HG03432 (cell line): Measurements from ENCODE around the gene NDST3.

ENCODE experiments used
- ATAC-seq: cut with Tn5 transposase; IDR thresholded peaks from one replicate; pipeline ENCODE4 v1.9.1; 2021; ENCODE audit warnings: mild to moderate bottlenecking, moderate library complexity; ENCODE audit not compliant: unreplicated experiment

NDST3 gene

DNA sequence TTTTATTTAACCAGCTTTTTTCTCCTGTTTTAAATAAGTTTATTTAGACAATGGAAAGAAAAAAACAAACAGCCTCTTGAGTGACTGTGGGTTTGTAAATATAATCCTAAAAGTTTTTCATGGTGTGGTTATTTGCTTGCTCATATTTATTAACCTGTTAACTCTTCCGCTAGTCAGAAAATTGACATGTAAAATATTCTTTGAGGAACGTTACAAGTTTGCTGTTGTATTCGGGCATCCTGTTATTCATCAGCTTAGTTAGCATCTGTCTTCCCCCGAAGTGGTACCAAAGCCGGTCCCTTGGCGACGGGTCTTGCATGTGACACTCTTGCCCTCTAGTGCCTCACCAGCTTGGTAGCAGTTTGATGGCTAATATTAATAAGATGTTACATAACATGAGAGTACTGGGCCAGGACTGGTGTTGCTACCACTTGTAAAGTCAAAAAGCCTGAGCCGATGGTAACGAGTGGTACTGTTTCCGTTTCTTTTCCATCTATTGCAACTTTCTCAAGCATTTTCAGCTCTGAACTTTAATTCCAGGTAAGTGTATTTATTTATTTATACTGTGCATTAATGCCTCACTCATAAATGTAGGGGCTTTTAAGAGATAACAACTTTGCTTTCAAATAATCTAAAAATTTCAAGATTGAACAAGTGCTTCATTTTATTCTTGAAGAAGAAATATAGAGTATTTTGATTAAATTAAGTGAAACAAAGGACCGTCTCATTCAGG, at the start of gene NDST3:
TSS of gene NDST3 (plus strand) at position 434 of the 733 bp plus-strand sequence. CDS start 19,425 bp downstream, outside the sequence.
- peak; percentile 75 for ATAC-seq

DNA sequence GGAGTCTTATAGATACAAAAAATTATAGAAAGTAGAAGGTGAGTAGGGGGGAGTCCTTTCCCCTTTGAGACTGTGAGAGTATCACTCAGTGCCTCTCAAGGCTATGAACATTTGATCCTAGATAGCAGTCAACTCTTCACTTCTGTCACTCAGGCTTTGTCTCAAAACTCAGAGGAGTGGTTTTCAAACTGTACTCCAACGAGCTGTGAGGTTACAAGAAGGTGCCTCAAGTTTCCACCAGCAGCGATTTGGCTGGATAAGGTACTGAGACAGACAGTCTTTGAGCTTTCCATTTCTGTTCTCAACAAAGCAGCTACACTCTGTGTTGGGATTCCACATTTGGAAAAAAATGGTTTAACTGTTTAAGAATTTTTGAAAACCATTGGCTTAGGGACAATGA, 48.0 kb upstream of the NDST3 start:
- no peak for ATAC-seq

DNA sequence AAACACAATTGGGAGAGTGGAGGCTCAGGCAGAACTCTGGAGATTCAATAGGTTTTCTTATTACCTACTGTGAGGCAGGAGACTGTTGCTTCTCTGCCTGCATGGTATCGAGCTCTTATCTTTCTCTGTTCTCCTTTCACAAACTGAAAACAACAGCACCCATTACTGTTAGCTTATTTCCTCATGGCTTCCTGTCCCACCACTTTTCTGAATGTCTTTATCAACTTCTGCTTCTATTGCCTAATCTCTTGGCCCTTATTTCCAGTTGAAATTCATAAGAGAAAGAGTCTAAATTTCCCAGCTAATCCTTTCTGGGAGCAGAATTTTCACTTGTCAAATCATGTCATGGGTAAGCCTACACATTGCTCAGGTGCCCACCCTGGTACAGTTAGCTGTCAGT, 46.8 kb upstream of the NDST3 start:
- no peak for ATAC-seq

DNA sequence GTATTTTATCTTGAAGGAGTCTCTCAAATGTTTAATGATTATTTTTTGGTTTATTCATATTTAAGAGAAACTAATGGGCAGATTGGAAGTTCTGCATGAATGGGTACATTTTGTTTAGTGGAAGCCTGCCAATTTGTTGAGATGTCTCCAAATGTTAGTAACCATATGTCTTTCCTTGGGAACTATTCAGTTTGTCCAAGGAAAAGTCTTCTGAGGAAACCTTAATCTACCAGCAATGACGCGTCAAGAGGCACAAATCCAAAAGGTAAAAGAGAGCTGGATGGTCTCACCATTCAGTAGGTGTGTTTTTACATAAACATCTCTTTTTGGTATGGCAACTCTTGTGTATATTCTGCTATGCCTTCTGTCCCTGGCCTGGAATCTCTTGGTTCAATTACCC, 37.4 kb upstream of the NDST3 start:
- ATAC-seq, result no peak

DNA sequence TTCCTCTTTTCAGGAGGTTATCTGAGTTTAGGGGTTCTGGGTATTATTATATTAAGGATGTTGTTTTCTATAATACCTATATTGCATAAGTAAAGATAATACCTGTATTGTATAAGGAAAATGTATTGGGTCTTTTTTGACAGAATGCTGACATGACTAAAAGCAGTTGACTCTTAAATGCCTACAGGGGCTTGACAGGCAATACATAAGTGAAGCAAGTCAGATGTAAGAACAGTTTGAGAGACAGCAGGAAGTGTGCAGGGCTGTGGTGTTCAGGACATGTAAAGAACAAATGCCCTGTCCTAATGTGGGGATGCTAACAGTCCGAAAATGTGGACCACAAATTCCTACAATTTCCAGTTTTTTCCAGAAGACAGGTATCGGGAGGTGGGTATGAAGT, 30.2 kb upstream of the NDST3 start:
- no peak for ATAC-seq

DNA sequence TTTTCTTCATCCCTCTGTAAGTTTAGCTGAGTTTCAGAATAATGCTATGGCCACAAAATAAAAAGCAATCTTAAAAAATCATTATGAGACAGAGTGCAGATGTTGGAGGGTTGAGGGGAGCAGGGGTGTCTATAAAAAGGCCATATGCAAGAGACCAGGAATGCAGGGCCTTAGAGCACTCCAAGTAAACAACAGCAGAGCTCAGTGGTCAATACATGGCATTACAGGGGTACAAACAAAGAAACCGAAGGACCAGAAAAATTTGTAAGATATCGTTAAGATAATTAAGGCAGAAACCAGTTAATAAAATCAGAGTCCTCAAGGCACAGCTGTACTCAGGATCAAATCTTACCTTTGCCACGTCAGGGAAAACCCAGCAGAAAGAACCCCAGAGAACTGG, 28.4 kb upstream of the NDST3 start:
- no peak for ATAC-seq

DNA sequence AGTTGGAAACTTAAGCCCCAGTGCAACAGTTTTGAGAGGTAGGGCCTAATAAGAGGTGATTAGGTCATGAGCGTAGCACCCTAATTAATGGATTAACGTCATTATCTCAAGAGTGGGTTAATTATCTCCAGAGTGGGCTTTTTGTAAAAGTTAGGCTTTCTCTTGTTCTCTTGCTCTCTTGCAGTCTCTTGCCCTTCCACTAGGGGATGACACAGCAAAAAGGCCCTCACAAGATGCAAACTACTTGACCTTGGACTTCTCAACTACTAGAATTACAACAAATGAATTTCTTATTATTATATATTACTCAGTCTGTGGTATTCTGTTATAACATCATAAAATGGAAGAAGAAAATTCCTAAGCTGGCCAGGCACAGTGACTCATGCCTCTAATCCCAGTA, 22.1 kb upstream of the NDST3 start:
- no peak for ATAC-seq

DNA sequence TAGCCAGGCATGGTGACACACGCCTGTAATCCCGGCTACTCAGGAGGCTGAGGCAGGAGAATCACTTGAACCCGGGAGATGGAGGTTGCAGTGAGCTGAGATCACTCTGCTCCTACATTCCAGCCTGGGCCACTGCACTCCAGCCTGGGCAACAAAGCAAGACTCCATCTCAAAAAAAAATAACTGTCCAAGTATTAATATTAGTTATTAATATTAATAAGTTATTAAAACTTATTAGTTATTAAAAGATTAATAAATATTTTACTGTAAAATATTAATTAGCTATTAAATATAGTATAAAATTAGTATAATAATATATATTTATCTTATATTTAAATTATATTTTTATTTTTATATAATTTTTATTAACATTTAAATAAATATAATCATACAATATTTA, 19.5 kb upstream of the NDST3 start:
- no peak for ATAC-seq

DNA sequence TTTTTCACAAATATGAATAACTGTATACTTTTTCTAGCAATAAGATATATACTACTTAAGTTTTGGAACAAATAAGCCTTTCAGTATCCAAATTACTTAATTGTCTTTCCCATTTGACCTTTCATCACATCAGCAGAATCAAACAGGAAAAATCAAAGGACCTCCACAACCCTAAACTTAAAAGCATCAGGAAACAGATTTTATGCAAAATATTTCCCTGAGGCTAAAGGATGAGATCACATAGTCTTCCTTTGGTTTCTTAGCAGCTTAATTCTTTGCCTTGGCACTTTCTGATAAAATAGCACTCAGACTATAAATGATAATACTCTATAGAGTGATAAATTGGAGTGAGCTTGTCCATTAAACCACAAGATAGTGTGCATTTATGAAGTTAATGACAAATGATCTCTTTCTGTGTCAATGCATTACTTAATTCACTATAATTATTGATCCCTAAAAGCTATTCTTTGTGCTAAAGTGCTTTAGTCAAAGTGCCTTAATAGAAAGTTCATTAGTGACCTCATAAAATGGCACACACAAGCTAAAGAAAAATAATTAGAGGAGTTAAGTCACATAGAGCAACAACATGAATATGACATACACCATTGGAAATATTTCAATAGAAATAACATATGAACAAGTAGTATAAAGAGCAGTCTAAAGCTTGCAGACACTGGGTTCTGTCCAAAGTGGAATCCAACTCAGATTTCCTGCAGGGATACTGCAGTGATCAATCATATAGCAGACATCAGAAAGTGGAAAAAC, 15.7 kb upstream of the NDST3 start:
- no peak for ATAC-seq

DNA sequence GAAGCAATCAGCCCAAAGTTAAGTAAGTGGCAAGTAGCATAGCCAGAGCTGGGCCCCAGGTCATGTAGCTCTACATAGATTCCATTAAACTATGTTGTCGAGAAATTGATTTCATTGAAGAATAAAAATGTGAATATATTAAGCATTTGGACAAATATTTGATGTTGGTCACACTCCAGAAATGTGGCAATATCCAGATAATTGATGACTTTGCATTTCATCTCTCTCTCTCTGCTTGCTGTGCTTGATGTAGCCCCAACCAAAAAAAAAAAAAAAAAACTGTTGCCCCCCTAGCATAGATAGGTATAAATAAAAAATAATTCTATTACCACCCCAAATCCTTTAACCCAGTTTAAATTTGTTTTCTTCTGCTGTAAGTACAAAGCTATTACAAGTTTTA, 7.5 kb upstream of the NDST3 start:
- no peak for ATAC-seq

DNA sequence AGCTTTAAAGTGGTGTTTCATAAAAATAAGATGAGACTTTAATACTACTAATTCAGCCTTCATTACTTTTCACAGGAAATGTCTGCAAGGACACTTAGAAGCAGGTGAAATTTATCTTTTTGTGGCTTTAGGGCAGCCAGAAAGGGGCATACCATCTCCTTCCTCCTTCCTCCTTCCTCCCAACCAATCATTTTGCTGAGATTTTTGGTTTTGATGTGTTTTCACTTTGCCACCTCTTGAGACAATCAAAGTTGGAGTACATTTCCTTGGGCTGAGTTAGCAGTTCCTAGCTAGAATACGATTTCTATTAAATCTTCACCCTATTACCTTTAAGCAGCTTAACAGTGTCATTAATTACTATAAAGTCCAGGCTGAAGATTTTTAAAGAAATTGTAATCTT, 5.1 kb upstream of the NDST3 start:
- ATAC-seq, result no peak

DNA sequence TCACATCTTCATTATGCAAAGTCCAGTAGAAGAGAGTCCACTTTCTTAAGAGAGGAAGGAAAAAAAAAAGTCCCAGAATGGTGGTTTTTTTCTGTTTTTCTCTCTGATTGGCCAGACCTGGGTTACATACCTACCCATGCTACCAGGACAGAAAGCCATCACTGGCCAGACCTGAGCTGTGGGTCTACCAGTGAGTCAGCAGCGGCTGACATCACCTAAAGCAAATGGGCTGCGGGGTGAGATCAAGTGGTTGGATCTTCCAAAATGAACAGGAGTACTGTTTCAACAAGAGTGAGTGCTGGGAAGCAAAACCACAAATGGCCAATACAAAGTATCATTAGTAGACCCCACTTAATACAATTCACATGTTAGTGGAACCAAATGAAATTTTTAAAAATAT, 1.6 kb upstream of the NDST3 start:
- no peak for ATAC-seq

DNA sequence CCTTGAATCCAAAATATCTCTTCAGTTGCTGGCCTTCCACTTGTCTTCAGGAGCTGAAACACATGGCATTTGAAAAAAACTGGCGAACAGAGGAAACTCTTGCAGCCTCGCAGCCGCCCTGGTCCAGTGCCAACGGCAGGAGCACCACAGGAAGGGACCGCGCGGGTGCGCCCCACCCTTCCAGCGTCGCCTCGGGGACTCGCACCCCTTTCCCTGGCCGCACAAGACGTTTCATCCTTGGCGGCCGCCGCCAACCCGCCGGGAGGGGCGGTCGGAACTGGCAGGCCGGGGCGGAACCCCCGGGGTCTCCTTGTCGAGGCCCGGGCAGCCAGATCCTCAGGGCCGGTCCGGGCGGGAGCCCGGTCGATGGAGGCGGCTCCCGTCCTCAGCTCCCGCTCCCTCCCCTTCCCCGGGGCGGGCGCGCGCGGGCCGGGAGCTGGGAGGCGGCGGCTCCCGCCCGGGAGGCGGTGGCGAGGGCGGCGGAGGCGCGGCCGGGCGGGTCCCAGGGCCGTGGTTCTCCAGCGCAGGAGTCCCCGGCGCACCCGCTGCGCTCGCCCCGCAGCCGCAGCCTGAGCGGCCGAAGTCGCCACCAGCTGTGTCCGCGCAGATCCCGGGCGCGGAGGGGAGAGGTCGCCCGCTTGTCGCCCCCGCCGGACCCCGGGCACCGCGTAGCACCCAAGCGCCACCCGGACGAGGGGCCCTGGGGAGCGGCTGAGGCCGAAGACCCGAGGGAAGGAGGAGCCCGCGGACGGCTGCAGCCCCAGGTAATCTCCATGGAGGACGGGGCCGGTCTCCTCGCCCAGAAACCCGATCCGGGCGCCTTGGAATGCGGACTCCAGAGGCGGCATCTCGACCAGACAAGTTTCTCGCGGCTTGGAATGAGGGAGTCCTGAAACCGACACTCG, 886 bp upstream of the NDST3 start:
- peak; percentile 33 for ATAC-seq

DNA sequence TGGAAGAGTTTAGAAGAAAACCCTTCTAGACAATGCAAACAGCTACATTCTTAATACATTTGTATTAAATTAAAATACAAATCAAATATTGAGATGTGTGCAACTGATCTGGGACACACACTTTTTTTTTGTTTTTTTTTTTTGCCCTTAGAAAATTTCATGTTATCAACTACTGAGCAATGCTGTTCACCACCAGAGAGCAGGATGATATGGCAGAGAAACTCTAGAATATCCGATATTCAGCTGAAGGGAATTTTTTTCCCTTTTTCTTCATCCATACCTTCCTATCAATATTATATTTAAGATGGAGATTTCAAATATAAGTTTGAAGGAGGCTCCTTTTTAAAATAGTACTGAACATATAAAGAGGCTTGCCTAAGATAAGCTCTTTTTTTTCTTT, 1.0 kb downstream of the NDST3 start:
- no peak for ATAC-seq

DNA sequence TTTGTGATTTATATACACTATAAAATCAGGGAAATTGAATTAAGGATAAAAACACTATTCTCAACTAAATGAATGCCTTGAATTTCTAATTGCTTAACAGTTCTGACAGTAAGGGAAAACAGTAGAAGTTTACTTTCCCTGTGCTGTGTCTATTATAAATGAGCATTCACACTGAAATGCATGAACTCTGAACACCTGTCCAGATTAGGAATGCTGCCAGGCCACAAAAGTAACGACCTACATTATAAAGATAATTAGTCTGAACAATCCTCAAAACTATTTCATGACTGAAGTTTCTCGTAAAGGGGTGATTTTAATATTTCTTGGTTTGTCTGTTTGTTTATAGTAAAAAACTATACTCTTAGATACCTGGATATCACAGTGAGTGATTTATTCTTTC, 2.0 kb downstream of the NDST3 start:
- ATAC-seq, result no peak

DNA sequence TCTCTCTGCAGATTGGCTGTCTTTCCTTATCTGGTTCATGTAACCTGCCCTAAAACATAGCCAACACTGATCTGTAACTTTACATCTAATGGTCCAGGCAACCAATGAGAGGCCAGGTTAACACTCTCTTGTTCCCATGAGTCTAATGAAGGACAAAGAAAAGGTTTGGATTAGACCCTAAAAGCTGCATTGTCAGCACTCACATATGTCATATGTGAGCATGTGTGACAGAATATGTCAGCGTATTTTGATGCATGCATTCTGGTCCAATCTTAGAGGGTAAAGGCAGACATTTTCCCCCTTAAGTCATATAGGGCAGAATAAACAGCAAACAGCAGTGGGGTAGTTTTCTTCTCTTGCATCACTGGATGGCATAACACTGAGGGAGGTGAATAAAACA, 3.7 kb downstream of the NDST3 start:
- ATAC-seq, result no peak

DNA sequence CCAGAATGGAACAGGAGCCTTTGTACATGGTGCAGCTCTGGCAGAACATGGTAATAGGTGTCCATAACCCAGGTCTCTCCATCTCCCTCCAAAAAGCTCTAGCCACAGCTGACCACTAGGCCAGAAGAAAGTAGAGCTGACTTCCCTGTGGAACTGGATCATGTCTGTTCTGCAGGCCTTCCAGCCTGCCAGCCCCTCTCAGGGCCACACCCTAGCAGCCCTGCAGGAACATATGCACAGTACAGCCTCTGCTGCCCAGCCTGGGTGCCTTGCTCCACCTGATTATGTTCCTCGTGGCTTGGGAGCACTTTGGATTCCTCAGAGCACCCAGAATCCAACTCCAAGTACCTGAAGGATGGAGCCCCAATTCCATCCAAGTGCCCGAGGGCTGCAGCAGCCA, 12.0 kb downstream of the NDST3 start:
- ATAC-seq, result no peak

DNA sequence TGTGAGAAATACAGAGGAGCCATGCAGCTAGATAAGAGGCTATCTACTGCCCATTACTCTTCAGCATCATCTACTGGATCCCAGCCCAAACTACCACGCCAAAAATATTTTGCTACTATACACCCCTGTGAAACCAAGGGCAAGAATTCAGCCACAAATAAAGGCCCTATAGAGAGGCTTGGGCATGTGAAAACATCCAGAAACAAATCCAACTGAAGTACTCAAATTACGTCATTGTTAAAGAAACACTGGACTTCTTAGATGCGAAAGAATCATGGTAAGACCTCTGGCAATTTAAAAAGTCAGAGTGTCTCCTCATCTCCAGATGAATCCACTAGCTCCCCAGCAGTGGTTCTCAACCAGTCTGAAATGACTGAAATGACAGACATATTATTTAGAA, 12.8 kb downstream of the NDST3 start:
- ATAC-seq, result no peak

DNA sequence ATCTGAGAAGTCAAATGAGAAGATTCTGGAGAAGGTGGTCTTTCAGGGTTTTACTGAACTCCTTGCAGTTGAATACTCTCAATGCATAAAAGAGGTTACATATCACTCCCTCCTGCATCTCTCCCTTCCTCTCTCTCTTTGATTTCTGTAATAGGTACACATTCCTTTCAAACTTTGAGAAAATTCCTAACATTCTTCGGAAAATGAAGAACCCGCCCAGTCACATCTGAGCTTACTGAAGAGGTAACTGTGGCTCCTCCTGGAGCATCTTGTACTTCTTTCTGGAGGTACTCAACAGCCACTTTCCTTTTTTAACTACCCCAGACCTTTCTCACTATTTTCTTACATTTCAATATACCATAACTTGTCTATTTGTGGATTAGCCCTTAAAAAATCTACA, 24.7 kb downstream of the NDST3 start:
- ATAC-seq, result no peak

DNA sequence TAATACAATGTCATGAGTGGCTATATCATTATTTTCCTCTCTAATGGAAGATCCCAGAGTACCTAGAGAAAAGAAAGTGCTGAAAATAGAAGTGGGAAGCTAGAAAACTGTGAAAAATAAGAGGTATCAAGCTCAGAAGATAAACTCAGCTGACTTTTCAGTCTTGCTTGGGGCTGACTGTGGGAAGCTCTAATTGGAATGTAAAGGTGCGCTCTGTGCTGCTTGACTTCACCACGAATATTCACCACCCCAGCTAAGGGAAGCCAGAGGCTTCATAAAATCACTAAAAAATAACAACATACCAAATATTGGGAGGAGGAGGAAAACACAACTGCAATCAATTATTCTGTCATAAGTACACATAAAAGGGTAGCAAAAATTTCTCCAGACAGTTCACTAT, 25.1 kb downstream of the NDST3 start:
- no peak for ATAC-seq

DNA sequence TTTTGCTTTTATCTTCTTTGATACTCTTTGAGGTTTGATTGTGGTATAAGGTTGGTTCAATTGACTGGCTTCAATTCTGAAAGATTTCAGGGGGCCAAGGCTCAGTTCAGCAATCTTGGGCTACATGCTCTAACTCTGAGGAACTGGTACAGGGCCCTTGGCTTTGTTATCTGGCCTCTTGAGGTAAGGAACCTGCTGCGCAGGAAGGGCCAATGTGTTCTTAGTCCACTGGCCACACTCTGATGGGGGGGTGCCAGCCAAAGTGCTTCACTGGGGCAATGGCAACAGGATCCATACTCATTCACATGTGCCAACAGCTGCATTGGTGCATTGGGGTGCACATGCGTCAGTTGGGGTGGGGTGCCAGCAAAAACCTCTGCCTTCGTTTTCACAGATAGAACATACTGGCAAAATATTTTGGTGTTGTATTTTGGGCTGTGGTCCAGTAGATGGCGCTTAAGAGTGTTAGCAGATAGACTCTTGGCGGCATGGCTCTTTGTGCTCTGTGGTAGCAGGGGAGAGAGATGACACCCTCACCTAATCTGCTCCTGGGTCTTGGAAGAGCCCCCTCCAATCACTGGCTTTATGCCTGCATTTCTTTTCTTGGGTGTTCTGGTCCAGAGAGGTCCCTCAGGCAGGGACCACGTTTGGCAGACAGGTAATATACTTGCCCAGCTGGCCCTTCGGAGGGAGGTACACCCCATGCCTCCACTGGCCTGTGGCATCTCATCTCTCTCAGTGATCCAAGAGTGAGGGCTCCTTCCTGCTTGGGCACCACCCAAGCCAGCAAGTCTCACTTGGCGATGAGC, 42.9 kb downstream of the NDST3 start:
- ATAC-seq, result peak; percentile 92
